SK-N-SH (cell line): ENCODE data around the gene ZNF366. TPM values are rescaled to one million over a fixed set of nuclear protein-coding genes. Genes with fewer than 3 reads are reported as not detected.
"Not testable (repeated sequence)": the region's sequence is repeated elsewhere in the genome, so short reads cannot be mapped to it uniquely, and the experiment has no call there.

Source experiments
- CTCF ChIA-PET: fragments of 300-600, 350-600 bp; formaldehyde crosslinking; extraction: SDS; loops from one replicate; lab custom pipeline; 2021; lab: Yijun Ruan, JAX
- POLR2A ChIA-PET: fragments of 350-600 bp; sonication (Branson Sonifier 250); formaldehyde crosslinking; extraction: SDS; loops from one replicate; lab custom pipeline; 2020; ENCODE audit warnings: antibody characterized with exemption, inconsistent platforms; lab: Yijun Ruan, JAX
- DNase-seq: peaks from one replicate; pipeline ENCODE4 v3.0.0; 2012
- H2AFZ ChIP-seq: fragments of 200-600 bp; sonication (generic); 2 replicates; pipeline ENCODE4 v1.8.1; 2016; ENCODE audit warnings: antibody characterized with exemption, mild to moderate bottlenecking, low read depth
- H3F3A ChIP-seq: fragments of 200-600 bp; sonication (generic); replicated peaks from 2 replicates; pipeline ENCODE3; 2016; ENCODE audit warnings: antibody characterized with exemption, mild to moderate bottlenecking; ENCODE audit not compliant: insufficient read depth
- H3K27ac ChIP-seq, 2 experiments: fragments of 200-500 bp in 1 of 2; fragments of 200-600 bp in 1 of 2; sonication (Bioruptor generic) in 1 of 2; sonication (generic), shearing (Covaris generic) in 1 of 2; 2 replicates each; pipeline versions ENCODE4 v1.5.1 to v1.6.1; 2014 to 2016; ENCODE audit warnings: low read depth in 2 of 2, inconsistent platforms in 1 of 2, low read length in 1 of 2, mild to moderate bottlenecking in 1 of 2, mixed read lengths in 1 of 2
- H3K27me3 ChIP-seq: fragments of 200-600 bp; sonication (generic), shearing (Covaris generic); 2 replicates; pipeline ENCODE4 v1.6.1; 2016; ENCODE audit warnings: mixed run types; ENCODE audit not compliant: insufficient read depth
- H3K36me3 ChIP-seq, 2 experiments: fragments of 200-500 bp in 1 of 2; fragments of 200-600 bp in 1 of 2; sonication (Bioruptor generic) in 1 of 2; sonication (generic) in 1 of 2; replicated peaks in 1 of 2; 2 replicates each; pipeline versions ENCODE3 to v1.5.1; 2014 to 2016; ENCODE audit warnings: low read length in 1 of 2, mild to moderate bottlenecking in 1 of 2; ENCODE audit not compliant: insufficient read depth in 2 of 2, control insufficient read depth in 1 of 2
- H3K4me1 ChIP-seq, 2 experiments: fragments of 200-500 bp in 1 of 2; fragments of 200-600 bp in 1 of 2; sonication (Bioruptor generic) in 1 of 2; sonication (generic), shearing (Covaris generic) in 1 of 2; 2 replicates each; pipeline versions ENCODE4 v1.5.1 to v1.6.1; 2014 to 2016; ENCODE audit warnings: low read depth in 1 of 2, low read length in 1 of 2, mixed run types in 1 of 2; ENCODE audit not compliant: insufficient read depth in 2 of 2, control insufficient read depth in 1 of 2
- H3K4me2 ChIP-seq: fragments of 200-600 bp; sonication (generic), shearing (Covaris generic); 2 replicates; pipeline ENCODE4 v1.6.1; 2017; ENCODE audit warnings: mixed run types
- H3K4me3 ChIP-seq, 2 experiments: fragments of 200-500 bp in 1 of 2; fragments of 200-600 bp in 1 of 2; sonication (Bioruptor generic) in 1 of 2; sonication (generic), shearing (Covaris generic) in 1 of 2; 2 replicates each; pipeline versions ENCODE4 v1.5.1 to v1.8.1; 2014 to 2016; ENCODE audit warnings: low read depth in 2 of 2, inconsistent platforms in 1 of 2, low read length in 1 of 2, mild to moderate bottlenecking in 1 of 2, mixed read lengths in 1 of 2, moderate library complexity in 1 of 2
- H3K79me2 ChIP-seq: fragments of 200-600 bp; sonication (generic); 2 replicates; pipeline ENCODE4 v1.8.1; 2017; ENCODE audit warnings: mild to moderate bottlenecking; ENCODE audit not compliant: insufficient read depth
- H3K9ac ChIP-seq: fragments of 200-600 bp; sonication (generic); 2 replicates; pipeline ENCODE4 v1.6.1; 2017; ENCODE audit warnings: mixed run types
- H3K9me2 ChIP-seq: fragments of 200-600 bp; sonication (generic); 2 replicates; pipeline ENCODE4 v1.6.1; 2017; ENCODE audit warnings: mixed run types
- H3K9me3 ChIP-seq: fragments of 200-600 bp; sonication (generic); 2 replicates; pipeline ENCODE4 v1.6.1; 2017; ENCODE audit warnings: mixed run types, mild to moderate bottlenecking, moderate library complexity
- H4K20me1 ChIP-seq: fragments of 200-600 bp; sonication (generic); 2 replicates; pipeline ENCODE4 v1.6.1; 2017; ENCODE audit warnings: mild to moderate bottlenecking, mixed run types; ENCODE audit not compliant: insufficient read depth
- CHD2 ChIP-seq: fragments of 150-350 bp; IDR thresholded peaks from 2 replicates; pipeline ENCODE4 v1.6.1; 2018; ENCODE audit warnings: low read length; ENCODE audit not compliant: partially characterized antibody
- ELF1 ChIP-seq: IDR thresholded peaks from 2 replicates; pipeline ENCODE4 v1.4.0; 2012
- EZH2phosphoT487 ChIP-seq: fragments of 200-600 bp; sonication (generic); IDR thresholded peaks from 2 replicates; pipeline ENCODE4 v1.6.1; 2017; ENCODE audit warnings: low read depth, mixed run types, mild to moderate bottlenecking, antibody characterized with exemption, moderate library complexity, borderline replicate concordance
- FOSL2 ChIP-seq: IDR thresholded peaks from 2 replicates; pipeline ENCODE4 v1.4.0; 2012; ENCODE audit warnings: low read depth, mild to moderate bottlenecking, moderate library complexity, borderline replicate concordance
- FOXJ3 ChIP-seq: sonication (generic); formaldehyde crosslinking; IDR thresholded peaks from 2 replicates; pipeline ENCODE4 v1.5.1; 2020; ENCODE audit warnings: mild to moderate bottlenecking, missing genetic modification reagents
- GATA2 ChIP-seq: sonication (generic); formaldehyde crosslinking; IDR thresholded peaks from 2 replicates; pipeline ENCODE4 v1.5.0; 2020; ENCODE audit warnings: mild to moderate bottlenecking, missing genetic modification reagents
- JUND ChIP-seq: IDR thresholded peaks from 2 replicates; pipeline ENCODE4 v1.4.0; 2012
- MEF2A ChIP-seq: IDR thresholded peaks from 2 replicates; pipeline ENCODE4 v1.4.0; 2012; ENCODE audit warnings: low read depth, borderline replicate concordance
- MXI1 ChIP-seq: IDR thresholded peaks from 2 replicates; pipeline ENCODE4 v1.6.1; 2012; ENCODE audit warnings: mild to moderate bottlenecking, low read depth, low read length, improper control_type of control experiment
- NFIC ChIP-seq: IDR thresholded peaks from 2 replicates; pipeline ENCODE4 v1.4.0; 2012; ENCODE audit warnings: borderline replicate concordance
- NRF1 ChIP-seq: IDR thresholded peaks from 2 replicates; pipeline ENCODE4 v1.6.1; 2012; ENCODE audit warnings: low read depth, mild to moderate bottlenecking, low read length
- POLR2AphosphoS5 ChIP-seq: IDR thresholded peaks from 2 replicates; pipeline ENCODE4 v1.6.1; 2012; ENCODE audit warnings: low read depth, low read length
- RCOR1 ChIP-seq: fragments of 150-350 bp; IDR thresholded peaks from 2 replicates; pipeline ENCODE4 v1.6.1; 2017; ENCODE audit warnings: antibody characterized with exemption, low read length
- RFX5 ChIP-seq: IDR thresholded peaks from 2 replicates; pipeline ENCODE4 v1.6.1; 2012; ENCODE audit warnings: mild to moderate bottlenecking, improper control_type of control experiment, low read length
- RXRA ChIP-seq: IDR thresholded peaks from 2 replicates; pipeline ENCODE4 v1.4.0; 2012; ENCODE audit warnings: low read depth, mild to moderate bottlenecking, borderline replicate concordance
- SIN3A ChIP-seq: IDR thresholded peaks from 2 replicates; pipeline ENCODE4 v1.6.1; 2012; ENCODE audit warnings: low read depth, mild to moderate bottlenecking, low read length, moderate library complexity, borderline replicate concordance
- SMC3 ChIP-seq: IDR thresholded peaks from 2 replicates; pipeline ENCODE4 v1.6.1; 2012; ENCODE audit warnings: low read depth, low read length, improper control_type of control experiment
- TAF1 ChIP-seq: IDR thresholded peaks from 2 replicates; pipeline ENCODE4 v1.6.1; 2012; ENCODE audit warnings: low read depth, mild to moderate bottlenecking, low read length, moderate library complexity, borderline replicate concordance
- TEAD4 ChIP-seq: IDR thresholded peaks from 2 replicates; pipeline ENCODE4 v1.4.0; 2012; ENCODE audit warnings: mild to moderate bottlenecking, borderline replicate concordance; ENCODE audit not compliant: insufficient read depth
- USF2 ChIP-seq: fragments of 150-350 bp; IDR thresholded peaks from 2 replicates; pipeline ENCODE4 v1.6.1; 2017; ENCODE audit warnings: antibody characterized with exemption, low read length, low read depth, borderline replicate concordance
- WGBS: methylation state at CpG from one replicate; pipeline ENCODE4 v1.1.6; 2017; ENCODE audit warnings: low lambda C conversion rate; 5-methylcytosine and 5-hydroxymethylcytosine counted together
- polyA plus RNA-seq, 3 experiments: library from polyadenylated mRNA; depleted of rRNA; stranded (reverse); fragments of >200 nt; gene quantifications; 2 replicates each; pipeline ENCODE4 v1.2.3, GENCODE V29; 2012
- TF ChIP-seq, protein P1 (sequence below): IDR thresholded peaks from 2 replicates; pipeline ENCODE4 v1.4.0; 2012; ENCODE audit warnings: low read depth, borderline replicate concordance
- TF ChIP-seq, protein P2 (sequence below): IDR thresholded peaks from 2 replicates; pipeline ENCODE4 v1.4.0; 2012; ENCODE audit warnings: low read depth
- TF ChIP-seq, protein P3 (sequence below): fragments of 150-350 bp; IDR thresholded peaks from 2 replicates; pipeline ENCODE4 v1.6.1; 2016; ENCODE audit warnings: mild to moderate bottlenecking, low read depth, low read length

The ZNF366 gene
- polyA plus RNA-seq, 1 of the 3 experiments (the other 2 are of a cell fraction), result not detected

GRCh38 chr5:72407541-72407940, 99.7 kb downstream of the ZNF366 start (continued):
- TF ChIP-seq USF2 (no peak), ELF1 (no peak), TEAD4 (no peak), POLR2AphosphoS5 (no peak), FOSL2 (no peak)
- TF ChIP-seq, protein P1, sequence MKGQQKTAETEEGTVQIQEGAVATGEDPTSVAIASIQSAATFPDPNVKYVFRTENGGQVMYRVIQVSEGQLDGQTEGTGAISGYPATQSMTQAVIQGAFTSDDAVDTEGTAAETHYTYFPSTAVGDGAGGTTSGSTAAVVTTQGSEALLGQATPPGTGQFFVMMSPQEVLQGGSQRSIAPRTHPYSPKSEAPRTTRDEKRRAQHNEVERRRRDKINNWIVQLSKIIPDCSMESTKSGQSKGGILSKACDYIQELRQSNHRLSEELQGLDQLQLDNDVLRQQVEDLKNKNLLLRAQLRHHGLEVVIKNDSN, result no peak

- no peak overlapping the region for H3K27ac ChIP-seq
- POLR2A ChIA-PET, result no interaction called here
- H3K4me3 ChIP-seq, result no peak overlapping the region
These were observed 100.1 kb downstream of the ZNF366 start for GRCh38 chr5:72407078-72407477.

GRCh38 chr5:72404771-72405170, 102.4 kb downstream of the ZNF366 start:
- CTCF ChIA-PET, result interaction anchor here (1.6 kb wide), 1 partner anchor 21 kb away, joined by 3 read pairs; no protein-coding TSS in a partner anchor
- WGBS, result 98% methylated on average over 3 of the region's 3 CpGs
- POLR2A ChIA-PET, result not testable (repeated sequence)

More at GRCh38 chr5:72407078-72407477, 100.1 kb downstream of the ZNF366 start:
- H3K36me3 ChIP-seq, result no peaks in the 10 kb centered on the region
- no peaks in the 10 kb centered on the region for H4K20me1 ChIP-seq
- H3K9me2 ChIP-seq, result no peaks in the 10 kb centered on the region
- no peak for DNase-seq
- CTCF ChIA-PET, result interaction anchor here (1.4 kb wide), 1 partner anchor 19 kb away, joined by 3 read pairs; no protein-coding TSS in a partner anchor
- peaks cover 0 to 8% of the 10 kb centered on the region in 2 experiments; a peak in 1 of 4 replicates for H3K4me1 ChIP-seq
- H3F3A ChIP-seq, result no peaks in the 10 kb centered on the region
- WGBS, result 67% methylated on average over 3 of the region's 3 CpGs
- no peaks in the 10 kb centered on the region for H3K27me3 ChIP-seq
- H3K79me2 ChIP-seq, result no peaks in the 10 kb centered on the region
- TF ChIP-seq RXRA (no peak), RFX5 (no peak), SMC3 (no peak), NFIC (no peak), NRF1 (no peak), FOXJ3 (CRISPR knock-in tag) (no peak), CHD2 (no peak), RCOR1 (no peak), MXI1 (no peak), ELF1 (no peak), GATA2 (no peak), SIN3A (no peak), JUND (no peak), USF2 (no peak), TAF1 (no peak), EZH2phosphoT487 (no peak), MEF2A (no peak)
- TF ChIP-seq, protein P2, sequence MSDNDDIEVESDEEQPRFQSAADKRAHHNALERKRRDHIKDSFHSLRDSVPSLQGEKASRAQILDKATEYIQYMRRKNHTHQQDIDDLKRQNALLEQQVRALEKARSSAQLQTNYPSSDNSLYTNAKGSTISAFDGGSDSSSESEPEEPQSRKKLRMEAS, result no peak
- TF ChIP-seq, protein P3, sequence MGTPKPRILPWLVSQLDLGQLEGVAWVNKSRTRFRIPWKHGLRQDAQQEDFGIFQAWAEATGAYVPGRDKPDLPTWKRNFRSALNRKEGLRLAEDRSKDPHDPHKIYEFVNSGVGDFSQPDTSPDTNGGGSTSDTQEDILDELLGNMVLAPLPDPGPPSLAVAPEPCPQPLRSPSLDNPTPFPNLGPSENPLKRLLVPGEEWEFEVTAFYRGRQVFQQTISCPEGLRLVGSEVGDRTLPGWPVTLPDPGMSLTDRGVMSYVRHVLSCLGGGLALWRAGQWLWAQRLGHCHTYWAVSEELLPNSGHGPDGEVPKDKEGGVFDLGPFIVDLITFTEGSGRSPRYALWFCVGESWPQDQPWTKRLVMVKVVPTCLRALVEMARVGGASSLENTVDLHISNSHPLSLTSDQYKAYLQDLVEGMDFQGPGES, result no peak
- TF ChIP-seq, protein P1, result no peak
- H3K9me3 ChIP-seq, result no peaks in the 10 kb centered on the region
- no peak overlapping the region for H2AFZ ChIP-seq
- no peak overlapping the region for H3K9ac ChIP-seq
- no peak overlapping the region for H3K4me2 ChIP-seq

More at GRCh38 chr5:72404771-72405170, 102.4 kb downstream of the ZNF366 start:
- not testable (repeated sequence) for H3K9ac ChIP-seq, H3K27me3 ChIP-seq, H4K20me1 ChIP-seq, H3K4me1 ChIP-seq, DNase-seq, H3F3A ChIP-seq, H3K27ac ChIP-seq, H3K36me3 ChIP-seq, H3K4me2 ChIP-seq, H3K9me3 ChIP-seq, H3K9me2 ChIP-seq, H3K4me3 ChIP-seq, H3K79me2 ChIP-seq, H2AFZ ChIP-seq
